Medulla oblongata (tissue), 1 donor: Measurements from ENCODE around the gene CYP24A1.
"Not testable (repeated sequence)": the region's sequence is repeated elsewhere in the genome, so short reads cannot be mapped to it uniquely, and the experiment has no call there.

Source experiments
- DNase-seq: peaks from one replicate; pipeline ENCODE4 v3.0.0-alpha.2; 2015; ENCODE audit errors: extremely low spot score

Gene CYP24A1

DNA sequence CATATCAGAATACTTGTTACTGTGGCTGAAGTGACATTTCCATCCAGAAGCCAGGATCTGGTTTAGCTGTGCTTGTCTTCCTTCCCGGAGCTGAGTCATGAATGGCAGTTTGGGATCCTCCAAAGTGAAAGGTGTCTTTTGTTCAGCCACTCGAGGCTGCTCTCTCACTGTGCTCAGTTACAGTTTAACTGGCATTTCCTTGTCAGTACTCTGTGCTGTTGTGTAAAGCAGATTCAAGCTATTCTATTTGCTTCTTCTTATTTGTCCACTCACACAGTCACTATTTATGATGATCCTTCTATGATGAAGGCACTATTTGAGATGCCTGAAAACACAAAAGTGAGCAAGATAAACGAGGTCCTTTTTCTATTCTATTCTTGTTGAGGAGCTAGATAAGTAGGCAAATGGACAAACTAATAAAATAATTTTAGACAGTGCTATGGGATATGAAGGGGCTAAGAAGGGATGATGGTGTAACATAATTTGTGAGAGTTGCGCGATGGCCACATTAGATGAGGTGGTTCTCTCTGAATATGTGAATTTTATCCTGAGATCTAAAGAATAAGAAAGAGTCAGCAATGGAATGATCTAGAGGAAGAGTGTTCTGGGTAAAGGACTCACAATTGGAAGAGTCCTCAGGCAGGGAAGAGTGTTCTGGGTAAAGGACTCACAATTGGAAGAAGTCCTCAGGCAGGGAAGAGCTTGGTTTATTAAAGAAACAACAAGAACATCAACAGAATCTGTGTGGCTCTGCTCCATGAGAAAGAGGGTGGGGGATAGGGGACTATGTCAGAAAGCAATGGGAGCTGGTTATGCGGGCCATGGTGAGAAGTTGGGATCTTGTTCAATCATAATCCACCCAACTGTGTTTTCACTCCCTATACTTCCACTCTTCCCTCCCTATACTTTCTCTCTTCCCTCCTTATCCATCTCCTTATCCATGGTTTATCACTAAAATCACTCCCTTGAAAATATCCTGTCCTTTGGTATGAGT is 40.1 kb downstream of the CYP24A1 start:
- peak; percentile 35 for DNase-seq

DNA sequence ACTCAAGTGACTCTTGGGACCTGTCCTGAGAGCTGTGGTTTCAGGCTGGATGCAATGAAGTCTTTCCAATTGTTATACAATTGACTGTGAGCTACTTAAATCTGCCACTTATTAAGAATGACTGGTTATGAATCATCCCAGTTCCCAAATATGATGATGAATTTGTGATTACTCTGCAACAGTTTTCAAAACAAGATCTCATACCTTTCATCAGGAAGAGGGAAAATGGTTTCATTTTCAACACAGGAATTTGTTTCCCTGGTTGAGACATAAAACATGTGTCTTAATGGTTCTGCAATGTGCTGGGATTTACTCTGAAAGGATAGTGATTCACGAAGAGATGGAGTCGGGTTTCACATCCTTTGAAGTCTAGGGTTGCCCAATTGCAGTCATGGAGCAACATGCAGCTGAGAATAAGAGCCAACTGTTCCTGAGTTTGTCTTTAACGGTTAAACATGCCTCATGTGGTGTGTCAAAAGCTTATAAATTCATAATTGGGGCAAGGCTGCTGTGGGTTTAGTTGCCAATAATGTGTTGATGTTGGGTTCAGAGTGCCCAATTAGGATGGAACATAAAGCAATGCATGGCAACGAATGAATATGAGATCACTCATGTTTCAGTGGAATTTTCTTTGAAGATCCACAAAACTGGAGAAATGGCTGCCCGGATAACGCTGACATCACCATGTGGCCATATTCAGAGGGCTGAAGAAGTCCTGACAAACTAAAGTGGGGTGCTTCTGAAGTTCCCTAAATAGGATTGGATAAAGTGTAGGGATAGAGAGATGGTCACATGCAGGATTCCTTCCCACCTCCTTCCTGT is 41.0 kb downstream of the CYP24A1 start:
- DNase-seq, result no peak

DNA sequence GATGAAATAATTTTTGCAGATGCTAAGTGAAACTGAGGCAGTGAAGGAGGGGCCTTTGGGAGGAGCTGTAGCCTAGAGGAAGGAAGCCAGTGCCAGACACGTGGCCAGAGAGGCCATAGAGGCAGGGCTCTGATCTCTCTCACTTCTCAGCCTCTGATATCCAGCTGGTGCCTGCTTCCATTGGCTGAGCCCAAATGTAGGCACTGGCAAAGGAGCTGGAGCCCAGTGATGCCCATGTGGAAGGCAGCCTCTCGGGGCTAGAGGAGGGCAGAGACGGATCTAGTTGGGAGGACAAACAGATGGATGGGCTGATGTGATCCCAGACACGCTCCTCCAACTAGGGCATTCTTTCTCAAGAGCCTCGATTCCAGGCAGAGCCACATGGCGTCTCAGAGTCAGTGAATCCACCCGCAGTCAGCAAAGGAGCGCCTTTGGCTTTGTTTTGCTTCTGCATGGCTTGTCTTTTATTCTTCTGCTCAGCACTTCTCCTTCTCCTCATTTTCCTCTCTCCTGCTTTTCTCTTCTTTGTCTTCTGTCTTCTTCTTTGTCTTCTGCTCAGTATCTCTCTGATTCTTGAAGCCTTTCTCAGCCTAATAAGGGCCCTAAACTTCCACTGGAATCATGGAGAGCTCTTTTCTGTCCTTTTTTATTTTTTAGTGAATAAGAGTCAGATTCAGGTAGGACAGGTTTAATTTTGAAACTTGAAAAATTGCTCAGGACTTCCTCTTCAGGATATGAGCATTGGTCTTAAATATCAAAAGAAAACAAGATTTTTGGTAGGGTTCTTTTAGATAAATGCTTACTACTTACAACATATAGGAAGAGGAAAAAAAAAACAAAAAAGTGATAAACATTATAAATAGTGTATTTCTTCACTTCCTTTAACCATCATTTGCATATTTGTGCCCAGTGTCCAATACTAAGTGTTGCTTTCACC is 41.8 kb downstream of the CYP24A1 start:
- DNase-seq, result no peak

DNA sequence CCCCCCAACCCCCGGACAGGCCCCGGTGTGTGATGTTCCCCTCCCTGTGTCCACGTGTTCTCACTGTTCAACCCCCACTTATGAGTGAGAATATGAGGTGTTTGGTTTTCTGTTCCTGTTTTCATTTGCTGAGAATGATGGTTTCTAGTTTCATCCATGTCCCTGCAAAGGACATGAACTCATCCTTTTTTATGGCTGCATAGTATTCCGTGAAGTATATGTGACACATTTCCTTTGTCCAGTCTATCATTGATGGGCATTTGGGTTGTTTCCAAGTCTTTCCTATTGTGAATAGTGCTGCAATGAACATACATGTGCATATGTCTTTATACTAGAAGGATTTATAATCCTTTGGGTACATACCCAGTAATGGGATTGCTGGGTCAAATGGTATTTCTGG is 42.7 kb downstream of the CYP24A1 start:
- not testable (repeated sequence) for DNase-seq

DNA sequence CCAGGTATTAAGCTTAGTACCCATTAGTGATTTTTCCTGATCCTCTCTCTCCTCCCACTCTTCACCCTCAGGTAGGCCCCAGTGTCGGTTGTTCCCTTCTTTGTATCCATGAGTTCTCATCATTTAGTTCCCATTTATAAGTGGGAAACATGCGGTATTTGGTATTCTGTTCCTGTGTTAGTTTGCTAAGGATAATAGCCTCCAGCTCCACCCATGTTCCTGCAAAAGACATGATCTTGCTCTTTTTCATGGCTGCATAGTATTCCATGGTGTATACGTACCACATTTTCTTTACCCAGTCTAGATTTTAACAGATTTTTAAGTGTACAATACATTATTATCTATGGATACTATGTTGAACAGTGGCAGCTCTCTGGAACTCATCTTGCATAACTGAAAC is 44.4 kb downstream of the CYP24A1 start:
- no peak for DNase-seq

DNA sequence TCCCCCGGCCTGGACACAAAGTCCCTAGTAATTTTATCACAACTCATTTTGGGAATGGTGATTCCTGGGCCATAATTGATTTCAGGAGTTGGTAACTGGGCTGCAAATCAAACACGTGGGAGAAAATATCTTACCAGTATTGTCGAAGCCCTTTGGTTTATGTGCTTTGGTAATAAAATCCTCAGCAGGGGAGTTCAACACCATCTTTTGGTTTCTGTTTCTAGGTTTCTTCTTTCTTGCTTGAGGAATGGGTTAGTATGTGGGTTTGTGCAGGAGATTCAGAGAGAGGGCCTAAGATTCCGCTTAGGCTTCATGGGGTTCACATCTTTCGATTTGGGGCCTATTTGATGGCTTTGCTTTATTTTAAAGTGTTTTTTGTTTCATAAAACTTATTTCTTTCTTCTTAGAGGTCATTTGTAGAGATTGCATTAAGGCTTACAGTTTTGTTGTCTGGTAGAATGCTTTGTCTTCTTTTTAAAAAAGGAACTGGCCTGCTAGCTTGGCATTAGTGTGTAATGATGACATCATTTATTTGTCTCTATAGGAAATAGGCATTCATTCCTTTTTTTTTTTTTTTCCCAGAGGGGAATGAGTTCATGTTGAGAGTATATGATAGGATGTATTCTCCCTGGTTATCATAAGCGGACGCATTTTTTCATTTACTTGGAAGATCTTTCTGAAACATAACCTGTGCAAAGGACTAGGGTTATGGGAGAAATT is 45.8 kb downstream of the CYP24A1 start:
- no peak for DNase-seq

DNA sequence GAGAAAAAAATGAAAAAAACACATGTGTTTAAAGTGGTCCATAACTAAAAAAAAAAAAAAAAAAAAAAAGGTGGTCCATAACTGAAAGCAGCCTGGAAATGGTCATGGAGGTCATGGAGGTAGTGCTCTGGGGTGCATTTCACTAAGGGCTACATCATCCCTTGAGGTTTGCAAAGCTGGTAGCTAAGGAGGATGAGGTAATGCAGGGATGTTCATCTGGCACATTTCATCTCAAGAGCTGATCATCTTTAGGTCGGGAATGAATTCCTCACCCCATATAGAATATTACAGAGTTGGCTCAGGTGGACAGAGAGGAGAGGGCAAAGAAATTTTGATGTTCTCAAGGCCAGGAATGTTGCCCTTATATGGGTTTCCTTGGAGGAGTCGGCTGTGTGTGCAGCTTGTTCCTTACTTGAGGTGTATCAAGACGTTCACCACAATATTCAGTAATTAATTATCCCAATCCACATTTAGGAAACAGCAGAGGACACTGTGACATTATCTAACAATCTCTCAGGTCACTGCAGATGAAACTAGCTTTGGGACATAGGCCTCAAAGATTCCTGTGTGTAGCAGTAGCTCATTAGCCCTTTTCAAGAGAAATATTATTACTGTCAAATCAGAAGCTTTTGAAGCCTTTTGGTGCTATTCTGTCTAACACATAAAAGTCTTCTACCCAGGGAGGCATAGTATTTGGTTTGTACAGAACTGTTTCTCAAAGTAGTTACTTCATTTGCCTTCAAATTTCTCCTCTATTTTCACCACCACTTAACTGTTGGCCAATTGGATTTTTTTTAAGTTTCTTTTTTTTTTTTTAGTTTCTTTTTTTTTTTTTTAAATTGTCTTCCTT is 46.8 kb downstream of the CYP24A1 start:
- no peak for DNase-seq

DNA sequence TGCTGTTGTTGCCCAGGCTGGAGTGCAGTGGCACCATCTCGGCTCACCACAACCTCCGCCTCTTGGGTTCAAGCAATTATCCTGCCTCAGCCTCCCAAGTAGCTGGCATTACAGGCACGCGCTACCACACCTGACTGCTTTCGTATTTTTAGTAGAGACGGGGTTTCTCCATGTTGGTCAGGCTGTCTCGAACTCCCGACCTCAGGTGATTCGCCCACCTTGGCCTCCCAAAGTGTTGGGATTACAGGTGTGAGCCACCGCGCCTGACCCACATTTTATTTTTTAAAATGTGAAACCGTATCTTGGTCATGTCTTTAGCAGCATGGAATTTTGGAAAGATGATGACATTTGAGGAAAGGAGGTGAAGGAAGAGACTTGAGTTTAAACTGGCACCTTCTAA is 47.5 kb downstream of the CYP24A1 start:
- DNase-seq, result not testable (repeated sequence)

DNA sequence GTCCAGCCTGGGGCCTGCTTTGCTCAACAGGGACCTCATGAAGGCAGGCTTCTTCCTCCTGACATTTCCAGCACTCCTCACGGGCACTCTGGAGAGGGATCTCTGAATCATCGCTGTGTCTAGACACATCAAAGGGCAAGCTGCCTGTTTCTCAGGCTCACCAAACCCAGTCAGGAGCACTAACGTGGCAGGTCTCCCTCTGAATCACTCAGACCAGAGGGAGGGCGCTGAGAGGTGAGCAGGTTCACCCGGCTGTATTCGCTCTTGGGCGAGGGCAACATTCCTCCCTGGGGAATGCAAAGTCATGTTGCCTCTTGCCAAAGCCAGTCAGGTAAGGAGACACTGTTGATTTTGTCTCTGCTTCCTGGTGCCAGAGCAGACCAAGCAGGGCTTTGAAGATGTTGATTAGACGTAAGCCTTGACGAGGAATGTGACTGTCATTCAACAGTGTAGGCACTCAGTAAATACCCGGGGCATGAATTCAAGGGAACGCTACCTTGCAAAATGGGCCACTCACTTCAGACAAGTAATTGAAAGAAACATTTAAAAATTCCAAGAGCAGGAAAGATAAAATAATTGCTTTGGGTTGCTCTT is 50.1 kb downstream of the CYP24A1 start:
- DNase-seq, result no peak

DNA sequence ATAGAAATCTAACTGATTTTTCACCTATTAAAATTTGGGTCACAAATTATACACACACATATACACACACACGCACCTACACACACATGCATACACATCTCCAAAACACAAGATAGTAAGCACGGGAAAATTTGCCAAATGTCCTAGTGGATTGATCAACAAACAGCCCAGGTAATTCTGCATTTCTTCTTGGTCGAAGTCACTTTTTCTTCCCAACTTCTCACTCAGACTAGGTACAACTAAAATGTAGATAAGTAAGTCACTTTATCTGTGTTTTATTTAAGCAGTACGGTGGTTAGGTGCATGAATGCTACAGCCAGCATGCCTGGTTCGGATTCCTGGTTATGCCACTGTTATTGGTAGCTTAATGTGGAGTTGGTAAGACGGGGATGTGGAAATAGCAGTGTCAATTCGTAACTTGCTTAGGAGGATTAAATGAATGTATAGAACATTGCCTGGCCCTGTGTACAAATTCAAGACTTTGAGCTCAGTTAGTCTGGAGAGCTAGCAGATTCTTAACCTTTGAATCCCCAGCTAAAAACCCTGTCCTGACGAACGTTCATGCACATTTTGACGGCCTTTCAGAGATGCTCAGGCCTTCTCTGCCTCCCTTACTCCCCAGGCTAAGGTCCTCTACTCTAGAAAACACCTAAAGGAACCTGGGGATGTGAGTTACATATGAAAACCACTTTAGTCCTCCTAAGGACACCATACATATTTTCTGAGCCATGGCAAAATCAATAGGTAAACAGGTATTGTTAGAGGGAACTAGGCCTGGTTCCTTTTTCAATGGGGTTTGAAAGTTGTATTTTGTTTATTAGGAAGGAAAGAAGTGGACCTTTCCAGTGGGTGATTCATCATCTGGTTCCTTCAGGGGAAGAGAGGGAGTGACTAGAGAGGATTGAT is 50.9 kb downstream of the CYP24A1 start:
- no peak for DNase-seq

DNA sequence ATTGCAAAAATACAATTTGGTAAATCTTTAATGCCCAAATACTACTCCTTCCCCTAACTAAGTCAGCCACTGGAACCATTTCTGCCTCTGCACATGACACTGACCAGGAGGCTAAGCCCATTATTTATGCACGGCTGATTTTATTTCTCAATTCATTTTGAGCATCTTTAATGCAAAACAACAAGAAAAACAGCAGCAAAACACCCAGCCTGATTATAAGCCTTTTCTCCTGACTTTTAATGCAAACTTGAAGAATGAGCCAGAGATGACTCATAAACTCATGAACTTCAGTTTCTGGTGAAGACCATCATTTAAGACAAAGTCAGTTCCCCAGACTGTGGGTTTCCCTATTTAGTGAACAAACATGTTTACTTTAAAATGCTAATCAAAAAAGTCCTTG is 51.6 kb downstream of the CYP24A1 start:
- no peak for DNase-seq

DNA sequence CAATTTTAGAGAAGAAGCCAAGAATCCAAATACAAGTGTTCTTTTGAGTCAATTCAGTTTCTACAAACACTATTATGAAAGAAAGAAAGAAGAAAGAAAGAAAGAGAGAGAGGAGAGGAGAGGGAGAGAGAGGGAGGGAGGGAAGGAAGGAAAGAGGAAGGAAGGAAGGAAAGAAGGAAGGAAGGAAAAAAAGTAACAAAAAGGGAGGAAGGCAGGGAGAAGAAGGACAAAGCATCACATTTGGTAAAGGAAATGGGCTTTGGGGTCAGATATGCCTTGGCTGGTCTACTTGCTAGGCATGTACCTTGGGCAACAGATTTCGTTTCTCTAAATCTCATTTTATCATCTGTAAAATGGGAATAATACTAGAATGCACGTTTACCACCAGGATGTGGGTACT is 54.0 kb downstream of the CYP24A1 start:
- no peak for DNase-seq

DNA sequence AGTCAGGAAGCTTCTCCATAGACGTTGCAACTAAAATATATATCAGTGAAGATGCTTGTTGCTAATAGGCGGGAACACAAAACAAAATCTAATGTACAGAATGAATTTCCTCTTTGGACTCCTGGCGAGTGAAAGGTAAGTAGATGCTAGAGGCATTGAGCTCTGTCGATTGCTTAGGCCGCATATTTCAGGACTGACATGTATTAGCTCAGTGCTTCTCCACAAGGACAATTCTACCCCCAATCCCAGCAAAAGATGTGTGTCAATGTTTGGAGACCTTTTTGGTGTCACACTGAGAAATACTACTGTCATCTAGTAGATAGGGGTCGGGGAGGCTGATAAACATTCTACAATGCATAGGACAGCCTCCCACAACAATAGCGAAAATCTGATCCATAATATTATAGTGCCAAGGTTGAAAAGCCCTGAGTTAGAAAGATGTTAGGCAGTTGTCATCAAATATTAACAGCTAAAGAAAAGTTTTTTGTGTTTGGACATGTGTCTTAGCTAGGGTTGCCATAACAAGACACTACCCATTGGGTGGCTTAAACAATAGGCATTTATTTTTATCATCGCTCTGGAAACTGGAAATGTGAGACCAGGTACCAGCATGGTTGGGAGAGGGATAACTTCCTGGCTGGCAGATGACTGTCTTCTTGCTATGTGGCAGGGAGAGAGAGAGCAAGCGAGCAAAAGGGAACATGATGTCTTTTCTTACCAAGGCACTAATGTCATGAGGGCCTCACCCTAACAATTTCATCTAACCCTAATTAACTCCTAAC is 55.4 kb downstream of the CYP24A1 start:
- DNase-seq, result no peak

DNA sequence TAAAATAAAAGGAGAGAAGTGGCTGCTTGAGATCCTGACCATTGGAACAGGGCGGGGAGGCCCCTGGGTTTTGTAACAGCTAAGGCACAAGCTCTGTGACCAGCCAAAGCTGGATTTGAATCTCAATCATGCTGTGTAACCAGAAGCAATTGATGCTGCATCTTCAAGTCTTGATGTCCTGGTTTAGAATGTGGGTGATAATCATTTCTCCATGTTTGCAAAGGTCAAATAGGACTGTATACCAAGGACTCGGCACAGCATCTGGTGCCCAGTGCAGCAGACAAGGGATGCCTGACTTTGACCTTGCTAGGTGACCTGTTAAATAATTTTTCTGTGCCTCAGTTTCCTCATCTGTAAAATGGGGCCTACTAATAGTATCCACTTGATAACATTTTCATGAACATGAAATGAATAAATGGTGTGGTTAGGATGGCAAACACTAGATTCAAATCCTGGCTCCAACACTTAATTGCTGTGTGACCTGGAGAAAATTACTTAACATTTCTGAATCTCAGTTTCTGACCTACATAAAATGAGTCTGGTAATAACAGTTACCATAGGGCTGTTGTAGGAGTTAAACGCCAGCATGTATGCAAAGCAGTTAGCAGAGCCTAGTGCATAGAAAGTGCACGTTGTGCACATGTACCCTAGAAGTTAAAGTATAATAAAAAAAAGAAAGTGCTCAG is 57.1 kb downstream of the CYP24A1 start:
- DNase-seq, result no peak

DNA sequence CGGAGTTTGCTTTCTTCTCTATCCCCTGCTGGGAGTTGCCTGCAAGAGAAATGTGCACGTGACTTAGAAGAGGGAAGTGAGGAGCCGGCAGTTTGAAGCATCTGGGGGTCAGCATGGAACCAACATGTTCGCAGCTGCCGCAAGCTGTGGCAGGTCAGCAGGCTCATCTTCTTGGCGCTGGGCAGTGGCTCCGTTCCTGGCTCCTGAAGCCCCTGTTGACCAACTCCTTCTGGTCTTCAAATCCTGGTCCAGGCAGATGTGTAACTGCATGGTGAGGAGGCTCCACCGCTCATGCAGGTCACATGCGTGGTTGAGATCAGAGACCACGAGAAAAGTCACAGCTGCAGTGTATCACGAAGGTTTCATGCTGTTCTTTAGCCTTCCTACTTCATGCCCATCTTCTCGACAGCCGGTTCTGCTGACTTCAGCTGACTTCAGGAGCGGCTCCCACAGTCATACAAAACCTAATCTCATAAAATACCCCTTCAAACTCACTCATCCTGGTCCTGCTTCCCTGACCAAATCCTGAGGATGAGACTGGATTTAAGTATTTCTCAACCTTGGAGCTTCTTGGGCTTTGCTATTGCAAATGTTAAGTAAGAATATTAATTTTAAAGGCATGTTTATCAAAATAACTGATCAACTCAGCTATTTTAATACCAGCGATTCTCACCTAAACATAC is 58.5 kb downstream of the CYP24A1 start:
- DNase-seq, result no peak

DNA sequence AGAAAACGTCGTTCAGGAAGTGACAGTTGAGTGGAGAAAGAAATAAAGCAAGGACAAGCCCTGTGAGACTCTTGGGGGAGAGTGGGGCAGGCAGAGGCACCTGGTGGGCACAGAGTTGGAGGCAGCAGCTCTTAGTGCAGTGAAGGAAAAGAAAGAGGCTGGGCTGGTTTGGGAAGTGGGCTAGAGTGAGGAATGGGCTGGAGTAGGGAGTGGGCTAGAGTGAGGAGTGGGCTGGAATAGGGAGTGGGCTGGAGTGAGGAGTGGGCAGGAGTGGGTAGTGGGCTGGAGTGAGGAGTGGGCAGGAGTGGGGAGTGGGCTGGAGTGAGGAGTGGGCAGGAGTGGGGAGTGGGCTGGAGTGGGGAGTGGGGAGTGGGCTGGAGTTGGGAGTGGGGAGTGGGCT is 59.7 kb downstream of the CYP24A1 start:
- no peak for DNase-seq

DNA sequence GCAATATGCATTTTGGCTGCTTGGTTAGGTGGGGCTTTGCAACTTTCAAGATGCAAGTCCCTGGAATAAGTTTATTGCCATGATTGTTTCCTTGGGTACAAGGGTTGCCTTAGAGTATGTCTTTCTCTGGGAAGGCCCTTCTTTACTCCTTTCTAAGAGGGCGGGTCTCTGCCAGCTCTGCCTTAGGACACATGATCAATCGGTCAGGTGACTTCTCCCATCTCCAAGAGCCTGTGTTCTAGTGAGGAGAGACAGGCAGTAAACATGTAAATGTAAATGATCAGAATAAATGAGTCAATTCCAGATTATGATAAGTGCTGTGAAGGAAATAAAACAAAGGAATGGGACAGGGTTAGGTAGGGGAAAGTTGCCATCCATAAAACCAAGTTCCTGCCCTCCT is 60.2 kb downstream of the CYP24A1 start:
- DNase-seq, result no peak
